ENCODE results near the gene NGDN.

The NGDN gene

DNA sequence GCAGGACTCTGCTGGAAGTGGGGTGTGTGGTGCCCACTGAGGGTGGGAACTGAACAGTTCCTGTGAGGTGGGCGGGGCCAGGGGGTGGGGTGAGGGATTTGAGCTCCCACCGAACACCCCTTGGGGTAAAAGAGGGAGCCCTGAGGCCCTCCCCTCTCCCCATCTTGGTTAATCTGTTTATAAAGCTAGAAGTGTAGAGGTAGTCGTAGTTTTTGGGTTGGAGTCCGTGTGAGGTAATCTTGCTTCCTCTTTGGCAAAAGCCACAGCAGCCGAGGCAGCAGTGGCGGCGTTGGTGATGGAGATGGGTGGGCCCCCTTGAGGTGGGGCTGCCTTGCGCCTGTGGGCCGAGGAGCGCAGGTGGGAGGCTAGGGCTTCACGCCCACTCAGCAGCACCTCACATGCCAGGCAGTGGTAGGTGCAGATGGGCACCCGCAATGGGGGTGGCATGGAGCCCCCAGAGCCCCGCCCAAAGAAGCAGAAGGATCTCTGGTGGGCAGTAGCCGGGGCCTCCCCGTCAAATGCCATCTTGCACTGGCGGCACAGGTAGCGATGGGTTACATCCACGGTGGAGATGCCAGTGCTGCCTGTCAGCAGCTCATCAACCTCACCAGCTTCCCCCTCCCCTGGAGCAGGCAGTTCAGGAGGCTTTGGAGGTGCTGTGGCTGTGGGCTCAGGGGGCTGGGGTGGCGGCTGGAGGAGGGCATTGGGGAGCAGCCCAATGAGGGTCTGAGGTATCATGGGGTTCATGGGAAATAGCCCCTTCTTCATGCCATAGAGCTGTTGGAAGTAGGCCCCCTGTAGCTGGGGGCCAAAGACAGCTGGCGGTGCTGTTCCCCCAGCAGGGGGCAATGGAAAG, 52.5 kb downstream of the NGDN start:
- DNase-seq (ENCODE audit: low read depth, low spot score) = no peak

DNA sequence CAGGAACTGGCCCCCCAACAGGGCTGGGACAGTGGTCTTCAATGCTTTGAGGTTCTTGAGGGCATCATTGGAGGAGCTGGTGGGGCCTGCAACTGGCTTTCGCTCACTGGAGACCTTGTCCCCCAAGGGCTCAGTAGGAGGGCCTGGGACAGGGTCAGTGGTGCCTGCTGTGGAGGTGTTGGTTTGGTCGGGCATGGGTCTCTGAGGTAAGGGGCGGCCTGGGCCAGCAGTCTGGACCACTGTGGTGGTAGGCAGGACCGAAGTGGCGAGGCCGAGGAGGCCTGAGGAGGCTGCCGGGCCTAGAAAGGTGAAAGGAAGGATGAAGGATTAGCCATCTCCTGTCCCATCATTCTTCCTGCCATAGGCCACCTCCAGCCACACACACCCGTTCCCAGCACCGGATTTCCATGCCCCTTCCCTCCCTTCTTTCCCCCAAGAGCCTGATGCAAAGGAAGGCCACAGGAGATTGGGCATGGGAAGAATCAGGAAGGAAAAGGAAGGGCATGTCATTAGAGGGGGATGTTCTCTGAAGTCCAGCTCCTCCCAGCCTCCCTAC, 53.2 kb downstream of the NGDN start:
- no peak for DNase-seq (ENCODE audit: low read depth, low spot score)

DNA sequence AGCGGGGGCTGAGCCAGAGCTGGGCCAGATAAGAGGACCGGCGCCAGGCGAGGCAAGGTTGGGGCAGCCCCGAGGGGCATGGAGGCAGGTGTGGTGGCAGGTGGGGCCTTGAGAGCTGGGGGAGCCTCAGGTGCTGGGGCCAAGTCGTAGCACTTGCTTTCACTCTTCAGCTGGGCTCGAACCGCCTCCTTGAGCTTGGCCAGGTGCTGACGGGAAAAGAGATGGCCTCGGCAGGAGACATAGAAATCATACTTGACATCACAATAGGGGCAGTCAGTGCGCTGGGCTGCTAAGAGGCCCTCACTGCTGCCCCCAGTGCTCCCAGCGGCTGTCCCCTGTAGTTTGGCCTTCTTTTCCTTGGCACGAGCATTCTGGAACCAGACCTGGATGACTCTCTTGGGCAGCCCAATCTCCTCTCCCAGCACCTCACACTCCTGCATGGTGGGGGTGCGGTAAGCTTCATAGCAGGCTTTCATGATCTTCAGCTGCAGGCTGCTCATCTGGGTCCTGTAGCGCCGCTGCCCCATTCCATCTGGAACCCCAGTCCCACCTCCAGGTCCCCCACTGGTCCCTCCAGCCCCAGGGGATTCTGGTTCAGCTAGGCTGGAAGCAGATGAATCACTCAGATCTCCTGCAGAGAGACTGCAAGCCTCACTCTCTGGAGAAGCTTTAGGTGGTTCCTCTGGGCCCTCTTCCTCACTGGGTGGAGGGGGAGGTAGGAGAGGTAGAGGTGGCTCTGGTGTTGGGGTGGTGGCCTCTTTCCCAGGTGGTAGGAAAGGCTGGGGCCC, 53.9 kb downstream of the NGDN start:
- no peak for DNase-seq (ENCODE audit: low read depth, low spot score)

DNA sequence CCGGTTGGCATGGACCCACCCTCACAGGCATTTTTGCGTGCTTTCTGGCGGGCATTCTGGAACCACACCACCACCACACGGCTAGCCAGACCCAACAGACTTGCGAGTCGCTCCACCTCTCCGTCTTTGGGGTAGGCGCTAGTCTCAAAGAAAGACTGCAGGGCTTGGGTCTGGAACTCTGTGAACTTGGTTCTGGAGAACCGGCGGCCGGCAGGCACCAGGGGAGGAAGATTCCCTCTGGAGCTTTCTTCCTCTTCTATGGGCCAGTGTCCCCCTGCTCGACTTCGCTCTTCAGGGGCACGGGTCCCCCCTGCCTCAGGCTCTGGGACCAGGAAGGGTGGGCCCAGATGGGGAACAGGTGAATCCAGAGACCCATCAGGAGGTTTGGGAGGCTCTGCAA, 55.5 kb downstream of the NGDN start:
- DNase-seq (ENCODE audit: low read depth, low spot score) = no peak

DNA sequence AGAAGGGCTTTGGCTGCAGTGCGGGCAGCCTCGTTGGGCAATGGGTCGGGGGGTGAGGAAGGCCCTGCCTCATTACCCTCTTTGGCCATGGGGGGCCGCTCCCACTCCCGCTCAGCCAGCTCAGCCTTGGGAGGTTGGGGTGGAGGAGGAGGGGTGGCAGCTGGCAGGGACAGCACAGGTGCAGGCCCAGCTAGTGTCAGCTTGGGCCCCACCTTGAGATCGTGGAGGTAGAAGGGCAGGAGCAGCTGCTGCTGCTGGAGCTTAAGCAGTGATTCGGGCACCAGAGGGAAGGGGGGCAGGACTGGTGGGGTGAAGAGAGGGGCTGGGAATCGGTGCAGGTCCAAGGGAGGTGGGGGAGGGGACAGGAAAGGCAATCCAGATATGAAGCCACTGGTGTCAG, 56.1 kb downstream of the NGDN start:
- DNase-seq (ENCODE audit: low read depth, low spot score) = no peak

Measured in activated naive CD8-positive, alpha-beta T cell treated with anti-CD3 and anti-CD28 coated beads, Interleukin-2, amount 50 U/mL, for 16 hours (primary cell).